D721Med (cell line): Measurements from ENCODE around the gene MCF2L.

Source experiments
- DNase-seq: peaks from one replicate; pipeline ENCODE4 v3.0.0; 2011; ENCODE audit warnings: low spot score; ENCODE audit not compliant: insufficient read length
- FAIRE-seq: peaks from 2 replicates; lab custom pipeline; 2011; peaks lifted over from hg19 to GRCh38; lab: Jason Lieb, UNC
- CTCF ChIP-seq: IDR thresholded peaks from 2 replicates; pipeline ENCODE4 v1.5.1; 2012; ENCODE audit warnings: mild to moderate bottlenecking, control low read depth; ENCODE audit not compliant: insufficient read depth; ENCODE audit errors: missing control alignments

MCF2L gene

GRCh38 chr13:112951674-112952371, 17.2 kb upstream of the MCF2L start:
- no peak for FAIRE-seq
- TF ChIP-seq CTCF = no peak
- no peak for DNase-seq

GRCh38 chr13:112952759-112953551, 16.1 kb upstream of the MCF2L start:
- no peak for TF ChIP-seq CTCF
- FAIRE-seq (no peak), DNase-seq (no peak)

GRCh38 chr13:112953591-112954487, 15.2 kb upstream of the MCF2L start:
- DNase-seq (no peak), FAIRE-seq (no peak)
- no peak for TF ChIP-seq CTCF

GRCh38 chr13:112954488-112955270, 14.3 kb upstream of the MCF2L start:
- FAIRE-seq (no peak), DNase-seq (no peak)
- no peak for TF ChIP-seq CTCF

- FAIRE-seq (no peak), DNase-seq (no peak)
- no peak for TF ChIP-seq CTCF
Measured at GRCh38 chr13:112955271-112955937, 13.6 kb upstream of the MCF2L start.

- DNase-seq (no peak), FAIRE-seq (no peak)
- TF ChIP-seq CTCF = no peak
Measured at GRCh38 chr13:112955956-112956355, 13.1 kb upstream of the MCF2L start.
